ENCODE results near the gene BMPR1B. TPM values are rescaled to one million over a fixed set of nuclear protein-coding genes. Genes with fewer than 3 reads are reported as not detected.

The BMPR1B gene
- total and polyA plus RNA-seq, 2 donors from 2014 or later: 4.1 to 5.5 TPM

DNA sequence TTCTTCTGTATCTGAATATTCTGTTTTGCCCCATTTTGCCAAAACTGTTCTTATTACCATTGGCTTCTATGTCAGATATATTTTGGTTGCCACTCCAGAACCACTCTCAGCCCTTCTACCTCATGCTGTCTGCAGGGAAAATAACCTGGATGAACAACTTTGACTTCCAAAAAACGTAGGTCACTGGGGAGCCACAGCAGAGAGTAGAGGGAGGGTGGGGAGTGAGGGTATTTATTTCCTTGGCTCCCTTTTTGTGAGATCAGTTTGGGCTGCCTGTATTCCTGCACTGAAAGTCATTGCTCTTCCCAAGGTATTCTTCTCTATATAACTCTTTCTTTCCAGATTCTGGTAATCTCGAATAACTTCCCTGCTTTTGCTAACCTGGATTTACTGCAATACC, 6.3 kb downstream of the BMPR1B start:
- no peaks in the 10 kb centered on the region for H3K4me1 ChIP-seq (ENCODE audit: control insufficient read depth in 2 of 3, insufficient read depth in 2 of 3, low read depth in 1 of 3, low read length in 3 of 3)
- no peak for FAIRE-seq
- H3K9ac ChIP-seq (ENCODE audit: low read length in 3 of 3): no peak overlapping the region
- no peaks in the 10 kb centered on the region for H3K9me3 ChIP-seq (ENCODE audit: control insufficient read depth in 2 of 3, insufficient read depth in 1 of 3, low read length in 3 of 3)
- TF ChIP-seq, protein P1, sequence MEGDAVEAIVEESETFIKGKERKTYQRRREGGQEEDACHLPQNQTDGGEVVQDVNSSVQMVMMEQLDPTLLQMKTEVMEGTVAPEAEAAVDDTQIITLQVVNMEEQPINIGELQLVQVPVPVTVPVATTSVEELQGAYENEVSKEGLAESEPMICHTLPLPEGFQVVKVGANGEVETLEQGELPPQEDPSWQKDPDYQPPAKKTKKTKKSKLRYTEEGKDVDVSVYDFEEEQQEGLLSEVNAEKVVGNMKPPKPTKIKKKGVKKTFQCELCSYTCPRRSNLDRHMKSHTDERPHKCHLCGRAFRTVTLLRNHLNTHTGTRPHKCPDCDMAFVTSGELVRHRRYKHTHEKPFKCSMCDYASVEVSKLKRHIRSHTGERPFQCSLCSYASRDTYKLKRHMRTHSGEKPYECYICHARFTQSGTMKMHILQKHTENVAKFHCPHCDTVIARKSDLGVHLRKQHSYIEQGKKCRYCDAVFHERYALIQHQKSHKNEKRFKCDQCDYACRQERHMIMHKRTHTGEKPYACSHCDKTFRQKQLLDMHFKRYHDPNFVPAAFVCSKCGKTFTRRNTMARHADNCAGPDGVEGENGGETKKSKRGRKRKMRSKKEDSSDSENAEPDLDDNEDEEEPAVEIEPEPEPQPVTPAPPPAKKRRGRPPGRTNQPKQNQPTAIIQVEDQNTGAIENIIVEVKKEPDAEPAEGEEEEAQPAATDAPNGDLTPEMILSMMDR (IDR thresholded peaks at IDR 0.05; ENCODE audit: borderline replicate concordance, extremely low read depth, insufficient read depth): no peak
- no peak overlapping the region for H3K4me3 ChIP-seq (ENCODE audit: low read length in 3 of 3)
- H3K27ac ChIP-seq (ENCODE audit: low read depth in 2 of 2, low read length in 2 of 2): no peak overlapping the region
- H3K36me3 ChIP-seq (ENCODE audit: control insufficient read depth in 2 of 3, insufficient read depth in 3 of 3, low read length in 3 of 3): no peaks in the 10 kb centered on the region
- DNase-seq: no peak
- no peaks in the 10 kb centered on the region for H3K27me3 ChIP-seq (ENCODE audit: control insufficient read depth, insufficient read depth, low read length)
- intact Hi-C loops (cut with DNase I): no loop called here

DNA sequence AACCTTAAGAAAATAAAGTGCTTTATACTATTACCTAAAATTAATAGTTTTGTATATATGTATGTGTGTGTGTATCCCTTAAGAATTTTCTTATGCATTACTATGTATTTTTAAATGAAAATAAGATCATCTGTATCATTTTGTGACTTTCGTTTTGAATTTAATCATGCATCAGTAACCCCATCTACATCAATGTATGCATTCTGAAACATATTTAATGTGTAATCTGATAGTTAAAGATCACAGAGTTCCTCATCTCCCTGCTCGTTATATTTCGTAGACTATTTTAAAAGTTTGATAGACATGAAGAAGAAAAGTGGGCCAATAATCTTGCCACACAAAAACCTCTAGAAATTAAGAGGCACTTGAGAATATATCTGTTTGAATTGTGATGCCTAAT, 7.4 kb downstream of the BMPR1B start:
- intact Hi-C loops (cut with DNase I): no loop called here
- H3K4me3 ChIP-seq (ENCODE audit: low read length in 3 of 3): no peak overlapping the region
- H3K27me3 ChIP-seq (ENCODE audit: control insufficient read depth, insufficient read depth, low read length): no peaks in the 10 kb centered on the region
- H3K9me3 ChIP-seq (ENCODE audit: control insufficient read depth in 2 of 3, insufficient read depth in 1 of 3, low read length in 3 of 3): no peaks in the 10 kb centered on the region
- TF ChIP-seq, protein P1 (IDR thresholded peaks at IDR 0.05; ENCODE audit: borderline replicate concordance, extremely low read depth, insufficient read depth): no peak
- DNase-seq (no peak), FAIRE-seq (no peak)
- no peak overlapping the region for H3K9ac ChIP-seq (ENCODE audit: low read length in 3 of 3)
- H3K27ac ChIP-seq (ENCODE audit: low read depth in 2 of 2, low read length in 2 of 2): no peak overlapping the region
- no peaks in the 10 kb centered on the region for H3K4me1 ChIP-seq (ENCODE audit: control insufficient read depth in 2 of 3, insufficient read depth in 2 of 3, low read depth in 1 of 3, low read length in 3 of 3)
- H3K36me3 ChIP-seq (ENCODE audit: control insufficient read depth in 2 of 3, insufficient read depth in 3 of 3, low read length in 3 of 3): no peaks in the 10 kb centered on the region

DNA sequence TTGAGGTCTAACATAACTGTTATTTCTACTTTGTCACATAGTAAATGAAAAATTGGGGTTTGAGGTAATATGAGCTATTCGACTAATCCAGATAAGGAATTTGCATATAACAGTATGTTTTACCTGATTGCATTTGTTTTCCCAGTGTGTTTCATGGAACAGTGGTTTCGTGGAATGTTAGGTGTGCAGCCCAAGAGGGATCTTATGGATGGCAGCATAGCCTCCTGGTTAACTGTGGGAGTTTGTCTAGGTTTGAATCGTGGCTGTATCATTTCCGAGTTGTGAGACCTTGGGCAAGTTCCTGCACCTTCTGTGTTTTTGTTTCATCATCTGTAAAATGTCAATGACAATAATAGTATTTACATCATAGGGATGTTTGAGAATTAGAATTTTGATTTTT, 7.9 kb downstream of the BMPR1B start:
- no peaks in the 10 kb centered on the region for H3K9me3 ChIP-seq (ENCODE audit: control insufficient read depth in 2 of 3, insufficient read depth in 1 of 3, low read length in 3 of 3)
- H3K4me1 ChIP-seq (ENCODE audit: control insufficient read depth in 2 of 3, insufficient read depth in 2 of 3, low read depth in 1 of 3, low read length in 3 of 3): no peaks in the 10 kb centered on the region
- no peak for FAIRE-seq
- intact Hi-C loops (cut with DNase I): no loop called here
- H3K27me3 ChIP-seq (ENCODE audit: control insufficient read depth, insufficient read depth, low read length): no peaks in the 10 kb centered on the region
- no peak overlapping the region for H3K9ac ChIP-seq (ENCODE audit: low read length in 3 of 3)
- no peaks in the 10 kb centered on the region for H3K36me3 ChIP-seq (ENCODE audit: control insufficient read depth in 2 of 3, insufficient read depth in 3 of 3, low read length in 3 of 3)
- no peak overlapping the region for H3K4me3 ChIP-seq (ENCODE audit: low read length in 3 of 3)
- DNase-seq: peak in 3 of 5 donors; percentile 14 to 69 (median 61)
- H3K27ac ChIP-seq (ENCODE audit: low read depth in 2 of 2, low read length in 2 of 2): no peak overlapping the region
- TF ChIP-seq, protein P1 (IDR thresholded peaks at IDR 0.05; ENCODE audit: borderline replicate concordance, extremely low read depth, insufficient read depth): no peak

DNA sequence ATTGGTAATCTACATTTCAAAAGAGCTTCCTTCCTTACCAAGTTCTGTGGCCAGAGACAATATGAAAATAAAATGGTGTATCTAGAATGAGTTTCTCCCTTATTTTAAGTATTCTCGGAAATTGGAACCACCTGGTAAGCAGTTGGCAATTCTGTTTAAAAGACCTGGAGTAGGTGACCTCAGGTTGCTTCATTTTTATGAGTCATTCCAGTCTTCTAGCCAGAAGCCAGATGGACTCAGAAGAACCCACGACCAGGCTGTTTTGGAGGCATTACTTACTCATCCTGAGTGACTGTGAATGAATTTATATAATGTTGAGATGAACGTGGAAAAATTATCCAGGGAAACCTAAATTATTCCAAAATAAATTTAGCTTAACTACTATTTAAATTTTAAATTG, 9.1 kb downstream of the BMPR1B start:
- Histone ChIP-seq H3K27me3 (ENCODE audit: control insufficient read depth, insufficient read depth, low read length) (no peaks in the 10 kb centered on the region), H3K9ac (ENCODE audit: low read length in 3 of 3) (no peak overlapping the region), H3K4me3 (ENCODE audit: low read length in 3 of 3) (no peak overlapping the region), H3K9me3 (ENCODE audit: control insufficient read depth in 2 of 3, insufficient read depth in 1 of 3, low read length in 3 of 3) (no peaks in the 10 kb centered on the region), H3K4me1 (ENCODE audit: control insufficient read depth in 2 of 3, insufficient read depth in 2 of 3, low read depth in 1 of 3, low read length in 3 of 3) (no peaks in the 10 kb centered on the region), H3K36me3 (ENCODE audit: control insufficient read depth in 2 of 3, insufficient read depth in 3 of 3, low read length in 3 of 3) (no peaks in the 10 kb centered on the region), H3K27ac (ENCODE audit: low read depth in 2 of 2, low read length in 2 of 2) (no peak overlapping the region)
- no peak for FAIRE-seq
- TF ChIP-seq, protein P1 (IDR thresholded peaks at IDR 0.05; ENCODE audit: borderline replicate concordance, extremely low read depth, insufficient read depth): no peak
- DNase-seq: no peak
- intact Hi-C loops (cut with DNase I): no loop called here

Data from kidney (tissue), 14 donors.